HG03103 (cell line): ENCODE data around the gene ASB14.
"Not testable (repeated sequence)": the region's sequence is repeated elsewhere in the genome, so short reads cannot be mapped to it uniquely, and the experiment has no call there.

Experiments
- ATAC-seq: cut with Tn5 transposase; IDR thresholded peaks from one replicate; pipeline ENCODE4 v1.9.1; 2021; ENCODE audit warnings: low read depth; ENCODE audit not compliant: unreplicated experiment

Gene ASB14

GRCh38 chr3:57292159-57292896 lies at the start of gene ASB14:
ASB14 (minus strand) TSS chr3:57292685; CDS start chr3:57292033, 652 bp downstream.
- no peak for ATAC-seq

- ATAC-seq: not testable (repeated sequence)
These were observed 46.7 kb upstream of the ASB14 start for GRCh38 chr3:57339071-57339642.

DNA sequence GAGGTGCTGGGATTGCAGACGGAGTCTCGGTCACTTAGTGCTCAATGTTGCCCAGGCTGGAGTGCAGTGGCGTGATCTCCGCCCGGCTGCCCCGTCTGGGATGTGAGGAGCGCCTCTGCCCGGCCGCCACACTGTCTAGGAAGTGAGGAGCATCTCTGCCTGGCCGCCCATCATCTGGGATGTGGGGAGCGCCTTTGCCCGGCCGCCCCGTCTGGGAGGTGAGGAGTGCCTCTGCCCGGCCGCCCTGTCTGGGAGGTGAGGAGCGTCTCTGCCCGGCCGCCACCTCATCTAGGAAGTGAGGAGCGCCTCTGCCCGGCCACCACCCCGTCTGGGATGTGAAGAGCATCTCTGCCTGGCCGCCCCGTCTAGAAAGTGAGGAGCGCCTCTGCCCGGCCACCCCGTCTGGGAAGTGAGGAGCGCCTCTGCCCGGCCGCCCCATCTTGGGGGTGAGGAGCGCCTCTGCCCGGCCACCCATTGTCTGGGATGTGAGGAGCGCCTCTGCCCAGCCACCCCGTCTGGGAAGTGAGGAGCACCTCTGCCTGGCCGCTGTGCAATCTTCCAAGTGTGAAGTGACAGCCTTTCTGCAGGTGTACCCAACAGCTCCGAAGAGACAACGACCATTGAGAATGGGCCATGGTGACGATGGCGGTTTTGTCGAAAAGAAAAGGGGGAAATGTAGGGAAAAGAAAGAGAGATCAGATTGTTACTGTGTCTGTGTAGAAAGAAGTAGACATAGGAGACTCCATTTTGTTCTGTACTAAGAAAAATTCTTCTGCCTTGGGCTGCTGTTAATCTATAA lies 46.0 kb upstream of the ASB14 start:
- ATAC-seq: not testable (repeated sequence)

- no peak for ATAC-seq
These were observed 42.9 kb upstream of the ASB14 start for GRCh38 chr3:57335283-57335938.

DNA sequence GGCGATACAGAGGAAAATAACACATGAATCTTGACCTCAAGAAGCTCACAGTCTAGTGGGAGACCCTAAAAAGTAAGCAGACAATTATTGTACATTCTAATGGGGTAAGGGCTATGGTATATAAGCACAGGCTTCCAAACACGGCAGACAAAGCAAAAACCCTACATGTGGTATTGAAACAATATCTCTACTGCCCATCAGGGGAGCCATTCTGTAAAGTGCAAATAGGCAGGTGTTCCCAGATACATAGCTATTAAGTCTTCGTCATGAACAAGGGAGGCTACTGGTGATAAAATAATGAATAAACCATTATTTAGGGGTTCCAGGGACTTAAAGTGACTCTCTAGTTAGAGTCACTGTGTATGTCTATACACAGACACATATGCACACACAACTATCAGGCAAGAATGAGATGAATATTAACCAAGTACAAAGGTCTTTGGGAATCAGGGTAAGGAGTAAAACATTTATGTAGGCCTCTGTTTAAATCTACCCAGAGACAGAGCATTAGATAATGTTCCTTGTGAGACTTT lies 38.7 kb upstream of the ASB14 start:
- ATAC-seq: no peak

DNA sequence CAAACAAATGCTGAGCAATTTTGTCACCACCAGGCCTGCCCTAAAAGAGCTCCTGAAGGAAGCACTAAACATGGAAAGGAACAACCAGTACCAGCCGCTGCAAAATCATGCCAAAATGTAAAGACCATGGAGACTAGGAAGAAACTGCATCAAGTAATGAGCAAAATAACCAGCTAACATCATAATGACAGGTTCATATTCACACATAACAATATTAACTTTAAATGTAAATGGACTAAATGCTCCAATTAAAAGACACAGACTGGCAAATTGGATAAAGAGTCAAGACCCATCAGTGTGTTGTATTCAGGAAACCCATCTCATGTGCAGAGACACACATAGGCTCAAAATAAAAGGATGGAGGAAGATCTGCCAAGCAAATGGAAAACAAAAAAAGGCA lies 34.0 kb upstream of the ASB14 start:
- not testable (repeated sequence) for ATAC-seq

DNA sequence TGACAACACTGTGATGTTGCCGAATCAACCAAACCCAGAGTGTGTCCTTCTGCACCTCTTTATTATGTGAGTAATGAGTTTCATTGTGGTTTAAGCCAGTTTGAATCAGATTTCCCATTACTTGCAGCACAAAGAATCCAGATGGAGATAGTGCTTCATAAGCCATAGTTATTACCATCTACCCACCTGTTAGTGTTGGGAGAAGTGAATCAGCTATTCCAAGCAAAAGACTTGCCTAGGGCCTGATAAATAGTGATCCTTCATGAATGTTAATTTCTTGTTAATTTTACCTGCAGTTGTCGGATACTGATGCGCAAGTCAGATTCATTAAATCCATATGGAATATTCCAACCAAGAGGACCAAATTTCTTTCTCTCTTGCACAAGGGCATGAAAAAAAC lies 21.7 kb upstream of the ASB14 start:
- ATAC-seq: no peak

DNA sequence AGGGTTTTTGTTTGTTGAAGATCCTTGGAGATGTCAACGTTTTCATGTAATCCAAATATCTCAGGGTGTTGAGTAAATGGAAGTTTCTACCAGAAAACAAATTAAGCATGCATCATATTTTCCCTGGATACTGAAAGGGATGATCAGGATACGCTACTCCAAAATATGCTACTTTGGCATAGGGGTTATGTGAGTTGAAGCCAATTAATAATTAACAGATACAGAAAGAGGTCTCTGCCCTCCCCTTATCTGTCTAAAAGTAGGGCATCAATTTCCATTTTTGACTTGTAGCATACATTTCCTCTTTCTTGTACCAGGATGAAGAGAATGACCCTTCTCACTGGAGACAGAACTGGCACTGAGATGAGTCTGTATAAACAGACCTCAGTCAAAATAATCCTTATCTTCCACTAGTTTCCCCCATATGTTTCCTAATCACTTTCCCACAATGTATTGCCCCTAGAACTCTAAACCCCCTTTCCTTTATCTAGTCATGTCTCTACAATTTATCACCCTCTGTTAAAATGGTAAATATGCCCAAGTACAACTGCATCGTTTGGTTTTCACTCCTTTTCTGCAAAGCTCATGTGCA lies 17.4 kb upstream of the ASB14 start:
- no peak for ATAC-seq

- ATAC-seq: not testable (repeated sequence)
These were observed 11.0 kb upstream of the ASB14 start for GRCh38 chr3:57303520-57303919.

DNA sequence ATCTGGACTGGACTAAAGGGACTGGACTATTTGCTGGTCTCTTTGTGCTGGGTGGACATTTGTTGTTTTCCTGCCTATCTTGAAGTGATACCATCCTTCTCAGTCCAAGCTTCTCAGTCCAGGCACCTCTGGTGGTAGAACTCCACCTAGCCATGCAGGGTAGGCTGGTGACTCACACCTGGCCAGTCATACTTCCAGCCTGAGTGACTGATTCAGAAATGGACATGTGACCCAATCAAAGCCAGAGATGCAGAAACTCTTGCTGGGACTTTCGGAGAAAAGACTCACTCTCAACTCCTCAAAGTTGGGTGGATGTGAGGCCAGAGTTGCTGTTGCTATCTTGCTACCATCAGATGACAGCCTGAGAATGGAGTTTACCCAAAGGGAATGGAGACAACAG lies 5.6 kb upstream of the ASB14 start:
- no peak for ATAC-seq

GRCh38 chr3:57292897-57293526 lies 527 bp upstream of the ASB14 start:
- no peak for ATAC-seq

DNA sequence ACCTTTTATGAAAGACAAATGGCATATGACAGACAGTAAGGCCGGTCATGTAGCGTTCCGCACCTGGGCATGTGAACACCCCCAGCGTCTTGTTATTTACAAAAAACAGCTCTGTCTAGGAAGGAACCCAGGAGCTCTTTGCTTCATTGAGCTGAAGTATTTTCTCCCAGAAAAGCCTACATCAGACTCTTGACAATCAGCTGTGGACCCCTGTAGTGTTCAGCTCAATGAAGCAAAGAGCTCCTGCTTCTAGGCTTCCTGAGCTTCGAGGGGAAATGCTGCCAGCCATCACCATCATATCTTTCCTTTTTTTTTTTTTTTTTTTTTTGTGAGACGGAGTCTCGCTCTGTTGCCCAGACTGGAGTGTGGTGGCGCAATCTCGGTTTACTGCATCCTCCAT lies 4.1 kb downstream of the ASB14 start:
- ATAC-seq: no peak

DNA sequence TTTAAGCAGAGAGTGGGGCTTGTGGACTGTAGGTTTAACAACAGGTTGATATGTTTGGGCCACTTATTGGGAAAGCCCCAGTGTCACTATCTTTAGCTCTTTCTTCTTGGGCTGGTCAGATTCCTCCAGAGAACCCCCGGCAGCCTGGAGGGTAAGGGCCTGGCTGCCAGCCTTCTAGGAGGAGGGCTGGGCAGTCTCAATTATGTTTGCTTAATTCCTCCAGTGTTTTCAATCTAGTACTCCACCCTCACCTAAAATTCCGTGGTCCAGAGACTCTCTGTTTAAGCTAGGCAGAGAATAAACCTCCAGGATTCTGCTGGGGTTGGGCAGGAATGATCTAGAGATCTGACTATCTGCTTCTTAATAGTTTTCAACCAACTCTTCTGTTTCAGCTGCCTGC lies 5.3 kb downstream of the ASB14 start:
- no peak for ATAC-seq

- ATAC-seq: no peak
These were observed 9.2 kb downstream of the ASB14 start for GRCh38 chr3:57283334-57283733.

DNA sequence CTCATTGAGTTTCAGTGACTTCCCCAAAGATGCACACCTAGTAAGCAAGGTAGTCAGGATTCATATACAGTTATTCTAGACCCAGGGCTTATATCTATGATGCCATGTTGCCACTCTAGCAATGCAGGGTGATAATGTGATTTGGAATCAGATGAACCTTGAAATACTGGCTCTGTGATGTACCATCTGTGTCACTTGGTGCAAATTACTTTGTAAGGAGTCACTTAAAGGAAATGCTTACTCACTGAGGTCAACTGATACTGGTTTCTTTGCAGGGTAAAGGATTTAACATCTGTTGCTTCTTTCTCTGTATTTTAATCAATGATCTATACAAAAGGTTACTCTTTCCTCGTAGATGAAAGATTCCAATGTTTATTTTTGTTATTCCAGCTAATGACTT lies 10.8 kb downstream of the ASB14 start:
- ATAC-seq: no peak

- ATAC-seq: no peak
These were observed 12.8 kb downstream of the ASB14 start for GRCh38 chr3:57279685-57280084.

- ATAC-seq: no peak
These were observed 14.2 kb downstream of the ASB14 start for GRCh38 chr3:57278237-57278636.

GRCh38 chr3:57275393-57275792 lies 17.1 kb downstream of the ASB14 start:
- no peak for ATAC-seq

DNA sequence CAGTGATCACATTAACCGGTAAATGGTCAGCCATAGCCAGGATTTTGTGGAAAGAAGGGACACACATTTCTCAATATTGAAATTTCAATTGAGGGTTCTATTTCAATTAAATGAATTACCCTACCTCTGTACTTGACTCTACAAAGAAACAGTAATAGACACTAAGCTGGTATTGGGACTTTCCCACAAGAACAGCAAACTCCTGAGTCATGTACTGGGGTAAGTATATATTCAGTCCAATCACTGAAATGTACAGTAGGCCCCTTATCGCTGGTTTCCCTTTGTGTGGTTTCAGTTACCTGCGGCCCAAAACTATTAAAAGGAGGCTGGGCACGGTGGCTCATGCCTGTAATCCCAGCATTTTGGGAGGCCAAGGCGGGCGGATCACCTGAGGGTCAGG lies 17.6 kb downstream of the ASB14 start:
- no peak for ATAC-seq

DNA sequence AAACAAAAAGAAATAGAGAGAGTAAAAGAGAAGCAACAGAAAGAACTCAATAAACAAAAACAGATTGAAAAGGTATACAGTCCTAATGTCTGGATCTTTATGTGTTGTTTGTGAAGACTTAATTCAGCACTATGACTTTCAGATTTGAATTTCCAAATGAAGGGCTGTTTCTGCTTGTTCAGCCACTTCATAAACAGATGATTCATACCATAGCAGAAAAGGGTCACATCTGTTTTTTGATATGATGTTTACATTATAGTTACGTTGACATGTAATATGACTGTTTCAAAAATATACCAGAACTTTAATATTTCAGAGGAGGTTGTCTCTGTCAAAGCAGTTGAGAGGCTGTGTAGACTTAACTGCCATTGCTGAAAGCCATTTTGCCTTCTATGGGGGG lies 24.1 kb downstream of the ASB14 start:
- ATAC-seq: no peak
